Astrocyte of the spinal cord (primary cell): ENCODE measurements around the gene GPR108.

Source experiments
- DNase-seq: peaks from one replicate; pipeline ENCODE4 v3.0.0; 2011; ENCODE audit warnings: low read depth, low spot score
- H3K4me3 ChIP-seq: 2 replicates; pipeline ENCODE4 v1.5.1; 2011; ENCODE audit warnings: low read depth, mild to moderate bottlenecking, low read length, moderate library complexity
- CTCF ChIP-seq: IDR thresholded peaks from 2 replicates; pipeline ENCODE4 v1.5.1; 2012; ENCODE audit warnings: low read depth, mild to moderate bottlenecking, low read length, inconsistent platforms
- in situ Hi-C: cut with HindIII; loops from 2 replicates; pipeline ENCODE4 v1.10.0; 2017; ENCODE audit warnings: low sequenced_read_pairs

The GPR108 gene

GRCh38 chr19:6736917-6737283 is 480 bp downstream of the GPR108 start:
- in situ Hi-C loops = no loop called here
- TF ChIP-seq CTCF = no peak
- H3K4me3 ChIP-seq = peak overlapping the region; percentile 93
- DNase-seq = no peak

GRCh38 chr19:6736169-6736916 is 1.0 kb downstream of the GPR108 start:
- H3K4me3 ChIP-seq = peak overlapping the region; percentile 93
- peak; percentile 88 for DNase-seq
- peak; percentile 81 for TF ChIP-seq CTCF
- in situ Hi-C loops = no loop called here

- no peak for TF ChIP-seq CTCF
- no peak overlapping the region for H3K4me3 ChIP-seq
- in situ Hi-C loops = no loop called here
- no peak for DNase-seq
These were observed 2.0 kb downstream of the GPR108 start for GRCh38 chr19:6735181-6735911.

- in situ Hi-C loops = no loop called here
- no peak overlapping the region for H3K4me3 ChIP-seq
- no peak for TF ChIP-seq CTCF
- DNase-seq = no peak
These were observed 3.2 kb downstream of the GPR108 start for GRCh38 chr19:6734096-6734696.

GRCh38 chr19:6733338-6734095 is 3.9 kb downstream of the GPR108 start:
- DNase-seq = no peak
- H3K4me3 ChIP-seq = no peak overlapping the region
- in situ Hi-C loops = no loop called here
- TF ChIP-seq CTCF = peak; percentile 33

GRCh38 chr19:6732803-6733337 is 4.5 kb downstream of the GPR108 start:
- in situ Hi-C loops = no loop called here
- TF ChIP-seq CTCF = no peak
- no peak overlapping the region for H3K4me3 ChIP-seq
- DNase-seq = no peak
